NCI-H446 treated with DMSO at 0.1 percent for 48 hours (cell line): ENCODE results near the gene PANK4.

Experiments used
- DNase-seq: peaks from one replicate; lab custom pipeline; 2025; lab: John Stamatoyannopoulos, UW

Gene PANK4

GRCh38 chr1:2476061-2476999 is 50.1 kb downstream of the PANK4 start, which contains the start of gene PLCH2:
Gene PLCH2 (plus strand): TSS chr1:2476289. CDS start chr1:2476589, 300 bp downstream.
- DNase-seq = no peak

DNA sequence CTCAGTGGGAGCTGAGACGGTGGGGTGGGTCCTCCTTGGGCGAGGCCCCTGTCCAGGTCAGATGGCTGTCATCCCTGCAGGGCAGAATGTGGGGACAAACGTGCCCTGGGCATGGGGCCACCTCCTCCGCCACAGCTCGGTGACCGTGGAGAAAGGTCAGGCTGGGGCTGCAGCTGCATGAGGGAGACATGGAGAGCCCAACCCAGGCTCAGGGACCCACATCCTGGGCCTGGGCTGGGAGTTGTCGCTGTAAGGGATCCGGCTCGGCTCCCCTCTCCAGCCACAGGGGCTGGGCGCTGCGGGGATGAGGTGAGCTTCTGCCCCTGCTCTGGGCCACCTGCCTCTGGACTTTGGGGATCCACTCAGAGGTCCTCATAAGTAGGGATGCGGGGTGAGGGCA is 50.8 kb downstream of the PANK4 start:
- DNase-seq = no peak

- DNase-seq = no peak
Measured at GRCh38 chr1:2474933-2475371, 51.4 kb downstream of the PANK4 start.

GRCh38 chr1:2474104-2474844 is 52.1 kb downstream of the PANK4 start:
- no peak for DNase-seq

DNA sequence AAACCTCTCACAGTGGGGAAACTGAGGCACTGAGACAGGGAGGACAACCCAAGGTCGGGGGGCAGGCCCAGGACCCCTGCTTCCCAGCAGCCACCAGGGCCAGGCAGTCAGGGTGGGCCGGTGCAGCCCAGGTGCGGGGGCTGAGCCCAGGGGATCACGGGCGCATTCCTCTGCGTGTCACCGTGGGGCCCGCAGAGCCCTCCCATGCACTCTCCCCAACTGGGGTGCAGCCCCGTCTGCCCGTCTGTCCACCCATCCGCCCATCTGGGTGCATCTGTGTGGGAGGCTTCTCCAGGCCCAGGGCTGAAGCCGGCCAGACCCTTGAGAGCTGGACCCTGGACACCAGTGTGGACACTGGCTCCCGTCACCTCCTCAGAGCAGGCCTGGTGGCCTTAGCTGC is 53.2 kb downstream of the PANK4 start:
- DNase-seq = no peak

DNA sequence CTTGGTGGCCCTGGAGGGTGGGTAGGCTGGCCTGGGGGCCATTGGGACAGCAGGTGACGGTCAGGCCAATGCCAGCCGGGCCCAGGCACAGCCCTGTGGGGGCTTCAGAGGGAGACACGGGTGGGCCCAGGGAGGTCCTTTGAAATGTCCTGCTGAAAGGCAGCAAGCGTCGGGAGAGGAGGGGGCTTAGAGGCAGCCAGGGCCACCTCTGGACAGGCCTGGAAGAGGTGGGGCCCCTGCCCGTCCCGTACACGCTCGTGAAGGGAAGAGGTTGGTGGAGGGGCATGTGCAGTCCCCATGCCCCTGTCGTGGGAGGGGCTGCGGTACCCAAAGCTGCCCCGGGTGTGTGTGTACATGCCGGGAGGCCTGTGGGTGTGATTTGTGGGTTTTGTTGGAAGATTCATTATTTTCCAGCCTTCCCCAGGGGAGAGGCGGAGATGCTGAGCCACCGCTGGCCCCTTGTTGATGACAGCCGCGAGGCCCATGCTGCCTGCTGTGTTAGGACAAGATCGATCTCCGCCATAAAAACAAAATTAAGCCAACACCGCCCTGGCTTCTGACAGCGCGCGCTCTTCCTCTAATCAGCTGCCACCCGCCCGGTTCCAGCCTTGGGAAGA is 53.7 kb downstream of the PANK4 start:
- no peak for DNase-seq

GRCh38 chr1:2472109-2472508 is 54.3 kb downstream of the PANK4 start:
- DNase-seq = no peak

DNA sequence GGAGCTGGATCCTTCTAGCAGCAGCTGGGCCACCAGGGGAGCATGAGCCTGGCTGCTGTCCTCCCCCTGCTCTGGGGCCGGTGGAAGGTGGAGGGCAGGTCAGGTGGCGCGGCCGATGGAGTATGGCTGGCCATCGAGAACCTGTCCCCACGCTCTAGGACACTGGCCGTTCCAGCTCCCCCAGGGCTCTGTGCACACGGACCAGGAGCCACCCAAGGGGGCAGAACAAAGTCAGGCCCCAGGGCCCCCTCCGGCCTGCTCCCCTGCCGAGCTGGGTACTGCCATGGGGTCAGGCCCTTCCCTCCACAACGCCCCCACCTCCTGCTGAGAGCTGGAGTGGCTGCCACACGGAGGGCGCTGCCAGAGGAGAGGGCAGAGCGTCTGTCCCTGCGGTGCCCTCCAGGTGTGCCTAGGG is 54.8 kb downstream of the PANK4 start:
- DNase-seq = no peak

DNA sequence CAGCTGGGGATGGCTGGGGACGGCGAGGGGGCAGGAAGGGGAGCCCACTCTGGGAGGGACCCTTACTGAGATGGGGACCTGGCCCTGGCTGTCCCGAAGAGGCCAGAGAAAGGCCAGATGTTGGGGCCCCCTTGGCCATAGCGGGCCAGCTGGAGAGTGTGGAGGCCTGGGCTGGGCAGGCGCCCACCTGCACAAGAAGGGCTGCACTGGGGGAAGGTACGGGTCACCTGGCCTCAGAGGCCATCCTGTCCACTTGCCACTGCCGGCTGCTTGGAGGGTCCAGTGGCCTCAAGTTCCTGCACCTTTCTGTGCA is 55.3 kb downstream of the PANK4 start:
- no peak for DNase-seq

GRCh38 chr1:2470290-2471158 is 55.9 kb downstream of the PANK4 start:
- DNase-seq = peak; percentile 57

DNA sequence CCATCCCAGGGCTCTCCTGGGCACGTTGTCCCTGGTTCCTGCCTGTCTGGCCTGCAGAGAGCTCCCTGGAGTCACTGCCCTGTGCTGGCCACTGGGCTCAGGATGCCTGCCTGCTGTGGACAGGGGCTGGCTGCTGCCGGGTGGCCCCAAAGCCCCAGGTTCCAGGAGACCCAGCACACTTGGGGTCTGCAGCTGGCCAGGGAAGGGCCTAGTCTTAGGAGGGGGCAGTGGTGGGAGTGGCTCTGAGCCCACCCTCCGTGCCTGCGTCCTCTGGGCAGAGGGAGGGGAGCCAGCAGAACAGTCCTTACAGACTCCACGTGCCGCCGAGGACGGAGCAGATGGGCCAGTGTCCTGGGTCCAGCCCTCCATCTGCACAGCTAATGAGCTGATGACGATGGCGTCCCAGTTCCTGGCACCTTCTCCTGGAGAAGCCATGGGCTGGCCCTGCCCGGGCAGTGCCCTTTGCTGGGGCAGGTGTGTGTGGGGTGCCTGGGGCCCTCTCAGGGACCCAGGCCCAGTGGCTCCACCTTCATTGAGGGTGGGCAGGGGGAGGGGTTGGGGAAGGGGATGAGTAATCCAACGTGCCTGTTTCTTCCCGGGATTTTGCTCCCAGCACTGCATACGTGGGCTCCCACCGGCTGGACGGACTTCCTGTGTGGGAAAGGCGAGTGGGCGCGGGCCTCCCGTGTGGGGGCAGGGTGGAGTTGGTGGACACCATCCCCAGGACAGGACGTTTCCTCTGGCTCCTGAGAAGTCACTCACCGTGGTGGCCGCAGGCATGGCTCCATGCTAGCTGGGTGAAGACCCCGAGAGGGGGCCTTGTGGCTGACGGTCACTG is 57.1 kb downstream of the PANK4 start:
- no peak for DNase-seq

GRCh38 chr1:2468540-2468939 is 57.9 kb downstream of the PANK4 start:
- DNase-seq = no peak

DNA sequence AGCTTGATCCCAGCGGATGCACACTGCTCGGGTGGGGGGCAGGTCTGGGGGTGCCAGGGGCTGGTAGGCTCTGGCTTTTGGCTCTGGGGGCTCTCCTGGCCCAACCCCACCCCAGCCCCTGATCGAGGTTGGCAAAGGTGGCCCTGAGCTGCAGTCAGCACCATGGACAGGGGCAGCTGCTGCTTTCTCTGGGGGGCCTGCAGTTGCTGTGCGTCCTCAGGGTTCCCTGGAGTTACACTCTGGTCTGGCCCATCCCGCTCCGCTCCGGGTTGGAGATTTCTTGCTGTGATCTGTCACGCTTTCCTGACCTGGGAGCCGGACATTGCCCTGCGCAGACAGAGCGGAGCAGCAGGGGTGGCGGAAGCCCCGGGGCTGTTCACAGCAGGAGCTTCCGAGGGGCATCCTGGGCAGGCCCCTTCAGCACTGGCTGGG is 58.3 kb downstream of the PANK4 start:
- no peak for DNase-seq

GRCh38 chr1:2466958-2467554 is 59.3 kb downstream of the PANK4 start:
- no peak for DNase-seq

- DNase-seq = no peak
Measured at GRCh38 chr1:2466270-2466665, 60.1 kb downstream of the PANK4 start.

- no peak for DNase-seq
Measured at GRCh38 chr1:2465371-2466269, 60.8 kb downstream of the PANK4 start.

DNA sequence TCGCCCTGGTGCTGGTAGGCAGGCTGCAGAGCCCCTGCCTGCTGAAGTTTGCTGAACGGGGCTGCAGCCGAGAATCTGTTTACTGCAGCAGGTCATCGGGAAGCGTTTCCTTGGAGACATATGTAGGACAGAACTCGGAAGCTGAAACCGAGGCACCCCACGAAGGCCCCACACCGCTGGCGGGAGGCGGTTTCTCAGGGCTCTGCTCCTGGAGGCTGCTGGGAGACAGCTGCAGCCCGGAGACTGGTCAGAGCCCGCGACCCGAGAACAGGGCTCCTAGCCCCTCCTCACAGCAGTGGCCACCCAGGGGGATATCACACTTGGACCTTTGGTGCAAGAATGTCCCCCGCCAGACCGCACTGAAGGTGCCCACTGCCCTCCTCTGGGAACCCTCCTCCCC is 63.0 kb downstream of the PANK4 start:
- no peak for DNase-seq

DNA sequence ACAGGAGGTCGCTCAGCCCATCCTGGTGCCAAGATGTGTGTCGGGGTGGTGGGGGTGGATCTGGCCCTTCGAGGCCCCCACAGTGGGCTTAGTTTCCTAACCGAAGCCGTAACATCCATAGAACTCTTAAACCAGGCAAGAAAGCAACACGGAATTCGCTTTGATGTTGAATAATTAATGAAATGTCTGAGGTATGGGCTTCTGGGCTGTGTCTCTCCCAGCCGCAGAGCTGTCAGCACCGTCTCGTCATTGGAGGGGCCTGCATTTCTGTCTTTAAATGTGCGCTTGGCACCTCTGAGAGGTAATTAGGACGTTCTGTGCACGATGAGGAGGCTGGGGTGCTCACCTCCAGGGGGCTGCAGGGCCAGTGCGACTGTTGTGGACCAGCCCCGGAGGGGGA is 63.6 kb downstream of the PANK4 start:
- no peak for DNase-seq

- DNase-seq = no peak
Measured at GRCh38 chr1:2460996-2461751, 65.2 kb downstream of the PANK4 start.
